Measurements from ENCODE around the gene STUM. TPM values are rescaled to one million over a fixed set of nuclear protein-coding genes. Genes with fewer than 3 reads are reported as not detected.

Gene STUM
- total RNA-seq, 1 donor from 2014 or later, result 0.55 TPM

DNA sequence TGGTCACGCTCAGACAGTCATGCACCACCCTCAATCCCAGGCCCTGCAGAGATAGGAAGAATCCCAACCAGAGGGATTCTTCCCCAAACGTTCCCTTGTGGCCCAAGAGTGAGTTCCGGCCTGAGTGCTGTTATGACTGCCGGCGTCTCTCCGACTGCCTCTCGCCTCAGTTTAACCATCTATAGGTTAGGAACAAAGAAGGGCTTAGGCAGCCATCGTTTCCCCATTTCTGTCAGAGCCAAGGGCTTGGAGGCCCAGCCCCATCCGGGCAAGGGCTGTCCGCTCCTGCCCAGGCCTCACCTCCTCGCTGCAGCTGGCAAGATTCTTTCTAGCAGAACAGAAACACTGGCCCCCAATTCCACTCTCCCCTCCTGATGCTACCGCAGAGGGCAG lies 58.7 kb downstream of the STUM start:
- Mint-ChIP-seq H3K27ac (no peak overlapping the region), H3K27me3 (peaks cover 21% of the 10 kb centered on the region), H3K4me3 (ENCODE audit: low read depth) (no peak overlapping the region), H3K4me1 (ENCODE audit: low read depth) (no peaks in the 10 kb centered on the region), H3K36me3 (ENCODE audit: insufficient read depth) (no peaks in the 10 kb centered on the region), H3K9me3 (ENCODE audit: low read depth) (no peaks in the 10 kb centered on the region)
- TF ChIP-seq, protein P1, sequence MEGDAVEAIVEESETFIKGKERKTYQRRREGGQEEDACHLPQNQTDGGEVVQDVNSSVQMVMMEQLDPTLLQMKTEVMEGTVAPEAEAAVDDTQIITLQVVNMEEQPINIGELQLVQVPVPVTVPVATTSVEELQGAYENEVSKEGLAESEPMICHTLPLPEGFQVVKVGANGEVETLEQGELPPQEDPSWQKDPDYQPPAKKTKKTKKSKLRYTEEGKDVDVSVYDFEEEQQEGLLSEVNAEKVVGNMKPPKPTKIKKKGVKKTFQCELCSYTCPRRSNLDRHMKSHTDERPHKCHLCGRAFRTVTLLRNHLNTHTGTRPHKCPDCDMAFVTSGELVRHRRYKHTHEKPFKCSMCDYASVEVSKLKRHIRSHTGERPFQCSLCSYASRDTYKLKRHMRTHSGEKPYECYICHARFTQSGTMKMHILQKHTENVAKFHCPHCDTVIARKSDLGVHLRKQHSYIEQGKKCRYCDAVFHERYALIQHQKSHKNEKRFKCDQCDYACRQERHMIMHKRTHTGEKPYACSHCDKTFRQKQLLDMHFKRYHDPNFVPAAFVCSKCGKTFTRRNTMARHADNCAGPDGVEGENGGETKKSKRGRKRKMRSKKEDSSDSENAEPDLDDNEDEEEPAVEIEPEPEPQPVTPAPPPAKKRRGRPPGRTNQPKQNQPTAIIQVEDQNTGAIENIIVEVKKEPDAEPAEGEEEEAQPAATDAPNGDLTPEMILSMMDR (IDR thresholded peaks at IDR 0.05; ENCODE audit: unreplicated experiment), result no peak
- DNase-seq (ENCODE audit: low spot score, unreplicated experiment), result no peak

DNA sequence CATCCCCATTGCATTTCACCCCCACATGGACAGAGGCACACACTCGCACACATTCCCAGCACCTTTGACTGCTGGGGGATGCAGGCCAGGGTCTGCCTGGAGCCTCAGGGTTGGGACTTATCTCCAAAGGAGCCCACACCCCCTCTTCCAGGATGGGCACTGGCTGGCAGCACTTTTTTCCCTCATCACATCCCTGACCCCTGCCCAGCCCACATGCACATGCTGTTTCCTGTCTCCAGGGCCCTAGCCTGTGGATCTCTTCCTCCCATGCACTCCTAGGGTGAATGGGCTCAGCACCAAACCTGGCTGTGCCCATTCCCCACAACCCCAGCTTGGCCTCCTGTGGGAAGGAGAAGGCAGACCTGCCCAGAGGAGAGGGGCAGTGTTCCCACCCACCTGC lies 59.3 kb downstream of the STUM start:
- Mint-ChIP-seq H3K9me3 (ENCODE audit: low read depth) (no peaks in the 10 kb centered on the region), H3K27me3 (peaks cover 21% of the 10 kb centered on the region), H3K4me1 (ENCODE audit: low read depth) (no peaks in the 10 kb centered on the region), H3K36me3 (ENCODE audit: insufficient read depth) (no peaks in the 10 kb centered on the region), H3K4me3 (ENCODE audit: low read depth) (no peak overlapping the region), H3K27ac (no peak overlapping the region)
- TF ChIP-seq, protein P1 (IDR thresholded peaks at IDR 0.05; ENCODE audit: unreplicated experiment), result no peak
- no peak for DNase-seq (ENCODE audit: low spot score, unreplicated experiment)

DNA sequence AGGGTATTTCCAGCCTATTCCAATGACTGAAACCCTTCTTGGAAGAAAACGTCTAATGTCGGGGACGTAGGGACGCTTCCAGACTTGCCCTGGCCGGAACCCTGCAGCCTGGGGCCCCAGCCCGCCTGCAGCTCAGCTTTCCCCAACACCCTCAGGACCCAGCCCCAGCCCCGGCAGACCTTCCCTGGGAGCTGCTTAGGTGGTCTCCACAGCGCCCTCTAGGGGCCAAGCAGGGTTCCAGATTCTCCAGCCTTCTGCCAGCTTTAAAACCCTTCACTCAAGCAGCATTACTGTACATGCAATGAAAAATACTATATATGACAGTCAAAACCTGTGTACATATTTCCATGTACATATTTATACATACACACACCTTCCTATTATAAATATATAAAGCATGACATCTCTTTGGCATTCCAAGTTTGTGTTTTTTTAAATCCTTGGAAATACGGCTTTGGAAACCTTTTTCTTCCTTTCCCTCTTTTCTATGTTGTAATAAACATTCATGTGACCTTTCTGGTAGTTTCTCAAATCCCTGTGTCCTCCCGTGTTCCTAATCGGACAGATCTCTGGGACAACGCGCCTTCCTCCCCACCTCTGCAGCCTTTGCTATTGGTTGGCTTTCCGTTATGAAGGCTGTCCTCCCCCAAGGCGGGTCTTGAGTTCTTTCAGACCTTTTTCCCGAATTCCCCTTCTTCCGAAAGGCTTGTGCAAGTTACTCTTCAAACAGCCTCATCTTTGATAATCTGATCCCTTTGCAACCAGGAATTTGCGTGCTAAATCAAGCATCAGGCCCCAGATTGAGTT lies 60.3 kb downstream of the STUM start:
- H3K4me3 Mint-ChIP-seq (ENCODE audit: low read depth), result no peak overlapping the region
- H3K27ac Mint-ChIP-seq, result no peak overlapping the region
- no peaks in the 10 kb centered on the region for H3K36me3 Mint-ChIP-seq (ENCODE audit: insufficient read depth)
- H3K27me3 Mint-ChIP-seq, result peaks cover 15% of the 10 kb centered on the region
- H3K4me1 Mint-ChIP-seq (ENCODE audit: low read depth), result no peaks in the 10 kb centered on the region
- DNase-seq (ENCODE audit: low spot score, unreplicated experiment), result peak; percentile 67
- H3K9me3 Mint-ChIP-seq (ENCODE audit: low read depth), result peaks cover under 1% of the 10 kb centered on the region
- TF ChIP-seq, protein P1 (IDR thresholded peaks at IDR 0.05; ENCODE audit: unreplicated experiment), result peak; percentile 95

DNA sequence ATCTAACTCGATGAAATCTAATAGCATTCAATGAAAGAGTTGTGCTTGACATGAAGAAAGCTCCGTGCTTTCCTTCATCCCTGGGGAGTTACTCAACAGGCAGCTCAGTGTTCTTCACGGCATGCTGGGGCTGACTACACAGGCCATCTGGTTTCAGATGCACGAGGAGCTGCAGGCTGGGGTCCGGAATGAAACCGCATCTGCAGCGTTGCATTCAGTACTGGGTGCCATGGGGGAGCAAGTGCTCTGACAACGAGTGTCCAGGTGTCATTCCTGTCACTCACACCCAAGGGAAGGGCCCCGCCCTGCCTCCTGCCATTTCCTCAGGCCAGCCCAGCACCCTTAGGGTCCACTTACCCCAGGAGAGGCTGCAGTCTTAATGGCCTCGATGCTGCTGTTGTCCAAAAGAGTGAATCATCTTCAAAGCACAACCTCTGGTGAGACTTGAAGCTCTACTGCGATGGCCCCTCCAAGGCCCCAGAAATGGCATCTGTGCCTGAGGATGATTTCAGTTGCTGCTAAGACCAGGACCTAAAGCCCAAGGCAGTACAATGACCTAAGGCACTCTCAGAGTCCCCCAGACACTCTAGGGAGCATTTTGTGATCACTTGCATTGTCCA lies 61.4 kb downstream of the STUM start:
- Mint-ChIP-seq H3K36me3 (ENCODE audit: insufficient read depth) (no peaks in the 10 kb centered on the region), H3K4me3 (ENCODE audit: low read depth) (no peak overlapping the region), H3K27me3 (peaks cover 12% of the 10 kb centered on the region), H3K4me1 (ENCODE audit: low read depth) (no peaks in the 10 kb centered on the region), H3K9me3 (ENCODE audit: low read depth) (peaks cover 6% of the 10 kb centered on the region), H3K27ac (no peak overlapping the region)
- no peak for DNase-seq (ENCODE audit: low spot score, unreplicated experiment)
- TF ChIP-seq, protein P1 (IDR thresholded peaks at IDR 0.05; ENCODE audit: unreplicated experiment), result no peak

DNA sequence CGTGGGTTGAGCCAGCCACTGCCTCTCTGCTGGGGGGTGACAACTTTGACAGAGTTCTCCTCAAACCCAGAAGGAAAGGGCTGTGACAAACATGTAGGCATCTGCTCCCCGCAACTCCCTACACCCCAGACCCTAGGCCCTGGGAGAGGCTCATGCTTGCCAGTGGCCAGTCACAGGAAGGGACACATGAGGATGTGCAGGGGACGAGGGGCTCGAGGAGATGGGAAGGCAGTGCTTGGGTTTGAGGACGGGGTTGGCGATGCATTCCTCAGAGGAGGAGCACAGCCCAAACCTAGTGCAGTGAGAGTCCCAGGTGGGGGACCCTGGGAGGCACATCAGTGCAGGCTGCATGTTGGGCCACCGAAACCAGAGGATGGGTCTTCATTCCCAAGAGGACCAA lies 62.1 kb downstream of the STUM start:
- Mint-ChIP-seq H3K9me3 (ENCODE audit: low read depth) (peaks cover 6% of the 10 kb centered on the region), H3K27ac (no peak overlapping the region), H3K4me3 (ENCODE audit: low read depth) (no peak overlapping the region), H3K27me3 (peaks cover 10% of the 10 kb centered on the region), H3K36me3 (ENCODE audit: insufficient read depth) (no peaks in the 10 kb centered on the region), H3K4me1 (ENCODE audit: low read depth) (no peaks in the 10 kb centered on the region)
- no peak for DNase-seq (ENCODE audit: low spot score, unreplicated experiment)
- TF ChIP-seq, protein P1 (IDR thresholded peaks at IDR 0.05; ENCODE audit: unreplicated experiment), result no peak
